Activated CD8-positive, alpha-beta T cell treated with anti-CD3 and anti-CD28 coated beads for 36 hours (primary cell): ENCODE data around the gene GIMAP1. TPM values are rescaled to one million over a fixed set of nuclear protein-coding genes. Genes with fewer than 3 reads are reported as not detected.
A peak's percentile ranks its signal among the peaks of the same experiment; 100 is the strongest.

Source experiments
- ATAC-seq: fragments of 200-7000 bp; cut with Tn5 transposase; one replicate; pipeline ENCODE4 v1.10.0; 2021; ENCODE audit warnings: mild to moderate bottlenecking, moderate library complexity
- CTCF ChIA-PET: fragments of 350-600 bp; sonication (Branson Sonifier 250); formaldehyde crosslinking; loops from one replicate; lab custom pipeline; 2021; ENCODE audit warnings: antibody characterized with exemption; lab: Charles Lee
- POLR2A ChIA-PET: fragments of 350-600 bp; sonication (Branson Sonifier 250); formaldehyde crosslinking; loops from one replicate; lab custom pipeline; 2021; ENCODE audit warnings: antibody characterized with exemption; lab: Charles Lee
- DNase-seq: peaks from one replicate; pipeline ENCODE4 v3.0.0-alpha.2; 2020
- H3K27ac Mint-ChIP-seq: one replicate; pipeline ENCODE4 v1.8.0; 2021; ENCODE audit warnings: mild to moderate bottlenecking, mixed read lengths
- H3K27me3 Mint-ChIP-seq: one replicate; pipeline ENCODE4 v1.8.0; 2021; ENCODE audit warnings: mixed read lengths
- H3K36me3 Mint-ChIP-seq: one replicate; pipeline ENCODE4 v1.8.0; 2021; ENCODE audit warnings: low read depth, mixed read lengths
- H3K4me1 Mint-ChIP-seq: one replicate; pipeline ENCODE4 v1.8.0; 2021; ENCODE audit warnings: low read depth, mixed read lengths
- H3K4me3 Mint-ChIP-seq: one replicate; pipeline ENCODE4 v1.8.0; 2021; ENCODE audit warnings: mild to moderate bottlenecking, moderate library complexity, mixed read lengths
- H3K9me3 Mint-ChIP-seq: one replicate; pipeline ENCODE4 v1.8.0; 2021; ENCODE audit warnings: mixed read lengths
- CTCF ChIP-seq: fragments of 200-600 bp; IDR thresholded peaks from one replicate; pipeline ENCODE4 v1.8.0; 2022; ENCODE audit warnings: antibody characterized with exemption, mild to moderate bottlenecking
- intact Hi-C: fragments of 100-400 bp; cut with micrococcal nuclease; formaldehyde crosslinking; loops from one replicate; pipeline ENCODE4 v1.10.0; 2022
- total RNA-seq, 2 experiments: library from RNA; stranded (reverse); gene quantifications; one replicate each; pipeline ENCODE4 v1.2.3, GENCODE V29; 2021

The GIMAP1 gene
- total RNA-seq, 2 experiments from 2014 or later = 8.7 to 9.3 TPM

DNA sequence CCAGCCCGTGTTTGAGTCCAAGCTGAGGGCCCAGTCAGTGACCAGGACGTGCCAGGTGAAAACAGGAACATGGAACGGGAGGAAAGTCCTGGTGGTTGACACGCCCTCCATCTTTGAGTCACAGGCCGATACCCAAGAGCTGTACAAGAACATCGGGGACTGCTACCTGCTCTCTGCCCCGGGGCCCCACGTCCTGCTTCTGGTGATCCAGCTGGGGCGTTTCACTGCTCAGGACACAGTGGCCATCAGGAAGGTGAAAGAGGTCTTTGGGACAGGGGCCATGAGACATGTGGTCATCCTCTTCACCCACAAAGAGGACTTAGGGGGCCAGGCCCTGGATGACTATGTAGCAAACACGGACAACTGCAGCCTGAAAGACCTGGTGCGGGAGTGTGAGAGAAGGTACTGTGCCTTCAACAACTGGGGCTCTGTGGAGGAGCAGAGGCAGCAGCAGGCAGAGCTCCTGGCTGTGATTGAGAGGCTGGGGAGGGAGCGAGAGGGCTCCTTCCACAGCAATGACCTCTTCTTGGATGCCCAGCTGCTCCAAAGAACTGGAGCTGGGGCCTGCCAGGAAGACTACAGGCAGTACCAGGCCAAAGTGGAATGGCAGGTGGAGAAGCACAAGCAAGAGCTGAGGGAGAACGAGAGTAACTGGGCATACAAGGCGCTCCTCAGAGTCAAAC lies 26.0 kb downstream of the GIMAP1 start:
- H3K36me3 Mint-ChIP-seq = peaks cover 89% of the 10 kb centered on the region
- peak overlapping the region; percentile 89 for H3K4me3 Mint-ChIP-seq
- H3K9me3 Mint-ChIP-seq = peaks cover 7% of the 10 kb centered on the region
- H3K27me3 Mint-ChIP-seq = no peaks in the 10 kb centered on the region
- peak; percentile 12 for ATAC-seq
- peaks cover 75% of the 10 kb centered on the region for H3K4me1 Mint-ChIP-seq
- ChIA-PET POLR2A (interaction anchor here (0.6 to 2.9 kb wide), 16 partner anchors 9 to 293 kb away, joined by 3 to 17 read pairs (median 4); partner anchors contain the start of genes GIMAP1, GIMAP4 and GIMAP8), CTCF (interaction anchor here (1.1 to 4.0 kb wide), 5 partner anchors 10 to 294 kb away, joined by 3 to 23 read pairs (median 3); no protein-coding TSS in a partner anchor)
- peak overlapping the region; percentile 94 for H3K27ac Mint-ChIP-seq
- intact Hi-C loops = no loop called here
- TF ChIP-seq CTCF = no peak
- peak; percentile 55 for DNase-seq

DNA sequence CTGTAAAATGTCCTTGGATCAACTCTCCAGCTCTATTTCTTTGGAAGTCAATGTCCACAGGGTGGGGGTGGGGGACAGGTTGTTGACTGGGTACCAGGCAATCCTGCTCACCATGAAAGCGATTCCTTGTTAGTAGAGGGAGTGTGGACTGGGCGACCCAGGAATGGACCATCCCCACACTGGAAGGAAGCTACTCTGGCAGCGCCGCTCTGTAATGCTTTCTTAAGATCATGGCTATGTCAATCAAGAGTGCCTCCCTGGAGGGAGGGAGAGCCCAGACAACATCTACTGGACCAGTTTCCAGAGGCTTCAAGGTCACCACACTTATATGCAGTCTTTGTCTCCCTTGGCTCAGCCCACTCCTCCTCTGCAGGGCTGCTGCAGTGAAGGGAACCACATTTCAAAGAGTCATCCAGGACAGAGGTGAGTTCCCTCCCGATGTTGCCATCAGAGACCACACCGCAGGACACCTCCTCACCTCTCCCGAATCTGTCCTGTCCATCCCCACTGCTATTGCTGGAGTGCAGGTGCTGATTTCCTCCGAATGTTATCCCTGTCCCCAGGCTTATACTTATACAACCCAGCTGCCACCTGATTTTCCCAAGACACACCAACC lies 27.7 kb downstream of the GIMAP1 start:
- ChIA-PET CTCF (interaction anchor here (0.8 to 4.0 kb wide), 7 partner anchors 9 to 295 kb away, joined by 3 to 23 read pairs (median 4); partner anchors contain the start of genes GIMAP1 and GIMAP2), POLR2A (interaction anchor here (0.9 to 2.3 kb wide), 13 partner anchors 9 to 295 kb away, joined by 3 to 9 read pairs (median 4); partner anchors contain the start of genes GIMAP1, GIMAP7 and GIMAP8)
- peaks cover 76% of the 10 kb centered on the region for H3K36me3 Mint-ChIP-seq
- ATAC-seq (peak; percentile 5), DNase-seq (no peak)
- peak overlapping the region; percentile 89 for H3K4me3 Mint-ChIP-seq
- H3K4me1 Mint-ChIP-seq = peaks cover 92% of the 10 kb centered on the region
- H3K27ac Mint-ChIP-seq = peak overlapping the region; percentile 94
- intact Hi-C loops = no loop called here
- peaks cover 7% of the 10 kb centered on the region for H3K9me3 Mint-ChIP-seq
- TF ChIP-seq CTCF = no peak
- no peaks in the 10 kb centered on the region for H3K27me3 Mint-ChIP-seq

DNA sequence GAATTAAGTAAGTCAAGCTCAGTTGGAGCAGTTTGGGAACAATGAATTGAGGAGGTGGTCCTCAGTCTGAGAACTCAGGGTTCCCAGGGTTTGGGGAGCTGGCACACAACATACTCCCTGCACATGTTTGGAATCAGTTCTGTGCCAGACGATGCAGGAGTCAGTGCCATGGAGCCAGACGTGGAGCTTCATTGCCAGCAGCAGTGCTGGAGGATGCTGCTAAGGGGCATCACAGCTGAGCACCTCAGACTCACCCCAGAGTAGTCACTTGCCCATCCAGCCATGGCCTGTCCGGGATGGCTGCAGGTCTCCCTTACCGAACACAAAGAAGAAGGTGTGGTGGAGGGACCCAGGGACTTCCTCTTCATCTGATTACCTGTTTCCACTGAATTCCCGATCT lies 28.7 kb downstream of the GIMAP1 start:
- intact Hi-C loops = no loop called here
- POLR2A ChIA-PET = interaction anchor here (0.6 to 2.3 kb wide), 11 partner anchors 8 to 294 kb away, joined by 3 to 7 read pairs (median 4); partner anchors contain the start of genes GIMAP1, GIMAP2, GIMAP7 and GIMAP8
- Mint-ChIP-seq H3K9me3 (peaks cover 2% of the 10 kb centered on the region), H3K36me3 (peaks cover 68% of the 10 kb centered on the region), H3K27me3 (no peaks in the 10 kb centered on the region), H3K27ac (peak overlapping the region; percentile 94), H3K4me3 (peak overlapping the region; percentile 42), H3K4me1 (peaks cover 97% of the 10 kb centered on the region)
- CTCF ChIA-PET = interaction anchor here (0.8 to 2.8 kb wide), 5 partner anchors 8 to 107 kb away, joined by 3 to 8 read pairs (median 7); partner anchors contain the start of gene GIMAP1
- no peak for TF ChIP-seq CTCF
- no peak for ATAC-seq
- no peak for DNase-seq

DNA sequence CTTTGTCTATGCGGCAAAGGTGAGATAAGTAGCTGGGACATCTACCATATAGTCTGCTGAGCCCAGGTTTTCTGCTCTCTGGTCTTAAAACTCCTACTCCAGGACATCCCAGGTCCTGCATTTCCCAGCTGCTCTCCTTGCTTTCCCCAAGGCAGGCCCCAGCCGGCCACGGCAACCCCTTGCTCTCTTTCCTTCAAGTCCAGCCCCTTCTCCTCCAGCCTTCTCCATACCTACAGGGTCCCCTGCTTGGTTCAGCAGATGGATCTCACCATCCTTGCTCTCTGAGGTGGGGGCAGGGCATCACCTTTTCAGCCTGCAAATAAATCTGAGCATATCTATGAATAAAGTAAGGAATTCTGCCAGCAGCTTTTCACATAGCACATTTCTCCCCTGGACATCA lies 29.5 kb downstream of the GIMAP1 start:
- ChIA-PET POLR2A (interaction anchor here (1.1 to 2.8 kb wide), 3 partner anchors 8 to 264 kb away, joined by 3 to 21 read pairs (median 4); partner anchors contain the start of genes GIMAP2 and GIMAP5), CTCF (interaction anchor here (1.6 to 2.8 kb wide), 3 partner anchors 8 to 30 kb away, joined by 7 to 8 read pairs (median 8); partner anchors contain the start of gene GIMAP1)
- Mint-ChIP-seq H3K9me3 (peaks cover 4% of the 10 kb centered on the region), H3K4me3 (peak overlapping the region; percentile 42), H3K27ac (peak overlapping the region; percentile 94), H3K4me1 (peaks cover 97% of the 10 kb centered on the region), H3K27me3 (no peaks in the 10 kb centered on the region), H3K36me3 (peaks cover 64% of the 10 kb centered on the region)
- intact Hi-C loops = no loop called here
- ATAC-seq (no peak), DNase-seq (no peak)
- no peak for TF ChIP-seq CTCF
